HG02763 (cell line): ENCODE data around the gene DIPK1A.

ENCODE experiments used
- ATAC-seq: cut with Tn5 transposase; IDR thresholded peaks from one replicate; pipeline ENCODE4 v1.9.1; 2021; ENCODE audit warnings: mild to moderate bottlenecking, moderate library complexity; ENCODE audit not compliant: unreplicated experiment

Gene DIPK1A

GRCh38 chr1:92808381-92808780, 152.9 kb downstream of the DIPK1A start:
- no peak for ATAC-seq

- no peak for ATAC-seq
These were observed 156.0 kb downstream of the DIPK1A start for GRCh38 chr1:92805216-92805615.

- no peak for ATAC-seq
These were observed 156.5 kb downstream of the DIPK1A start for GRCh38 chr1:92804721-92805201.

GRCh38 chr1:92803140-92803887, 157.9 kb downstream of the DIPK1A start:
- no peak for ATAC-seq

- ATAC-seq: no peak
These were observed 163.3 kb downstream of the DIPK1A start for GRCh38 chr1:92797961-92798360.

GRCh38 chr1:92797297-92797696, 164.0 kb downstream of the DIPK1A start:
- ATAC-seq: no peak

GRCh38 chr1:92795166-92795565, 166.1 kb downstream of the DIPK1A start:
- no peak for ATAC-seq

GRCh38 chr1:92792340-92792782, 168.9 kb downstream of the DIPK1A start:
- no peak for ATAC-seq
